HepG2 (cell line): ENCODE results near the gene VPS52. TPM values are rescaled to one million over a fixed set of nuclear protein-coding genes. Genes with fewer than 3 reads are reported as not detected.
A peak's percentile ranks its signal among the peaks of the same experiment; 100 is the strongest.

Experiments used
- ATAC-seq: fragments of 200-7000 bp; cut with Tn5 transposase; 3 replicates; pipeline ENCODE4 v1.9.1; 2020; ENCODE audit warnings: mild to moderate bottlenecking, moderate library complexity
- BruUV-seq: library from RNA; stranded (reverse); fragments of 400-500 nt; replicated peaks from 2 replicates; lab custom pipeline; 2021; lab: Mats Ljungman, UMichigan
- CTCF ChIA-PET: fragments of 300-600 bp; formaldehyde crosslinking; extraction: SDS; loops from one replicate; lab custom pipeline; 2021; ENCODE audit warnings: low total read pairs, inconsistent platforms, low intra/inter-chr PET ratio; lab: Yijun Ruan, JAX
- POLR2A ChIA-PET: fragments of 350-600 bp; sonication (Branson Sonifier 250); formaldehyde crosslinking; loops from one replicate; lab custom pipeline; 2020; ENCODE audit warnings: antibody characterized with exemption, inconsistent platforms; lab: Yijun Ruan, JAX
- DNase-seq: peaks from one replicate; pipeline ENCODE4 v3.0.0-alpha.2; 2015; ENCODE audit warnings: low spot score
- FAIRE-seq: peaks from 3 replicates; lab custom pipeline; 2011; peaks lifted over from hg19 to GRCh38; lab: Jason Lieb, UNC
- H2AFZ ChIP-seq: one replicate; pipeline ENCODE4 v1.6.1; 2011; ENCODE audit warnings: low read length, inconsistent platforms
- H3K27ac ChIP-seq: fragments of 300-600 bp; 3 replicates; pipeline ENCODE4 v1.8.0; 2011; ENCODE audit warnings: mixed run types, mild to moderate bottlenecking, mixed read lengths, low read length, inconsistent platforms; ENCODE audit not compliant: insufficient read depth; ENCODE audit errors: extremely low read length
- H3K27me3 ChIP-seq, 2 experiments: fragments of 200-600 bp in 1 of 2; 2 replicates in 1 of 2; 3 replicates in 1 of 2; pipeline versions ENCODE4 v1.6.0 to v1.8.0; 2011; ENCODE audit warnings: low read length in 2 of 2, mild to moderate bottlenecking in 2 of 2, moderate library complexity in 2 of 2, inconsistent platforms in 1 of 2; ENCODE audit not compliant: insufficient read depth in 2 of 2, control insufficient read depth in 1 of 2
- H3K36me3 ChIP-seq, 2 experiments: fragments of 200-600 bp in 1 of 2; replicated peaks in 1 of 2; 2 replicates in 1 of 2; 3 replicates in 1 of 2; pipeline versions ENCODE4 v1.5.1 to v1.8.0; 2011; ENCODE audit warnings: low read length in 2 of 2, inconsistent platforms in 1 of 2; ENCODE audit not compliant: insufficient read depth in 2 of 2, control insufficient read depth in 1 of 2
- H3K4me1 ChIP-seq: 2 replicates; pipeline ENCODE4 v1.5.1; 2012; ENCODE audit warnings: low read length, inconsistent platforms; ENCODE audit not compliant: insufficient read depth
- H3K4me2 ChIP-seq: 2 replicates; pipeline ENCODE4 v1.6.0; 2011; ENCODE audit warnings: low read depth, low read length, inconsistent platforms
- H3K4me3 ChIP-seq, 3 experiments: fragments of 200-600 bp in 1 of 3; sonication (generic), shearing (Covaris generic) in 1 of 3; replicated peaks in 1 of 3; 2 replicates each; pipeline ENCODE4 v1.5.1; 2011 to 2016; ENCODE audit warnings: low read length in 3 of 3, inconsistent platforms in 2 of 3, low read depth in 2 of 3, mild to moderate bottlenecking in 2 of 3, control low read depth in 1 of 3, mixed read lengths in 1 of 3; ENCODE audit not compliant: insufficient read depth in 1 of 3
- H3K79me2 ChIP-seq: one replicate; pipeline ENCODE4 v1.6.1; 2011; ENCODE audit warnings: low read length, inconsistent platforms; ENCODE audit not compliant: insufficient read depth
- H3K9ac ChIP-seq: 2 replicates; pipeline ENCODE4 v1.6.0; 2011; ENCODE audit warnings: mild to moderate bottlenecking, low read depth, low read length, inconsistent platforms; ENCODE audit not compliant: insufficient read depth
- H3K9me3 ChIP-seq: 2 replicates; pipeline ENCODE4 v1.5.1; 2012; ENCODE audit warnings: mild to moderate bottlenecking, low read length
- H4K20me1 ChIP-seq: 2 replicates; pipeline ENCODE4 v1.6.0; 2011; ENCODE audit warnings: inconsistent platforms, mild to moderate bottlenecking, low read length, moderate library complexity; ENCODE audit not compliant: insufficient read depth
- AHR ChIP-seq: IDR thresholded peaks from 2 replicates; pipeline ENCODE4 v1.6.1; 2018; ENCODE audit warnings: missing genetic modification reagents, missing compliant biosample characterization
- ETV5 ChIP-seq: IDR thresholded peaks from 2 replicates; pipeline ENCODE4 v1.6.1; 2018; ENCODE audit warnings: missing biosample characterization, missing genetic modification reagents, inconsistent platforms, borderline replicate concordance
- GTF3A ChIP-seq: sonication (generic); formaldehyde crosslinking; conservative IDR thresholded peaks from 2 replicates; pipeline ENCODE4 v1.4.0; 2020; ENCODE audit warnings: mild to moderate bottlenecking, missing genetic modification reagents
- PHF21A ChIP-seq: sonication (generic); formaldehyde crosslinking; IDR thresholded peaks from 2 replicates; pipeline ENCODE4 v1.5.0; 2020; ENCODE audit warnings: mild to moderate bottlenecking, missing genetic modification reagents
- PHF5A ChIP-seq: IDR thresholded peaks from one replicate; pipeline ENCODE4 v1.6.1; 2018; ENCODE audit warnings: low read depth, missing genetic modification reagents; ENCODE audit not compliant: unreplicated experiment
- POLR2G ChIP-seq: fragments of 200-400 bp; formaldehyde crosslinking; IDR thresholded peaks from 2 replicates; pipeline ENCODE4 v1.6.1; 2018; ENCODE audit warnings: mild to moderate bottlenecking, low read depth, low read length, moderate library complexity
- RELA ChIP-seq: sonication (generic); formaldehyde crosslinking; IDR thresholded peaks from 2 replicates; pipeline ENCODE4 v1.4.0; 2020; ENCODE audit warnings: missing genetic modification reagents
- SIN3B ChIP-seq: fragments of 150-350 bp; IDR thresholded peaks from 2 replicates; pipeline ENCODE4 v1.6.1; 2014; ENCODE audit warnings: low read length
- SMARCE1 ChIP-seq: fragments of 450-650 bp; IDR thresholded peaks from 2 replicates; pipeline ENCODE4 v1.6.1; 2017; ENCODE audit warnings: borderline replicate concordance
- ZC3H13 ChIP-seq: sonication (generic); formaldehyde crosslinking; IDR thresholded peaks from 2 replicates; pipeline ENCODE4 v1.8.1; 2023; ENCODE audit warnings: mild to moderate bottlenecking, missing genetic modification reagents, moderate library complexity
- ZNF264 ChIP-seq: sonication (generic); formaldehyde crosslinking; IDR thresholded peaks from 2 replicates; pipeline ENCODE4 v1.4.0; 2020; ENCODE audit warnings: missing genetic modification reagents
- ZNF446 ChIP-seq: sonication (generic); formaldehyde crosslinking; IDR thresholded peaks from 2 replicates; pipeline ENCODE4 v1.5.0; 2020; ENCODE audit warnings: mild to moderate bottlenecking, missing genetic modification reagents
- ZNF572 ChIP-seq: sonication (generic); formaldehyde crosslinking; IDR thresholded peaks from 2 replicates; pipeline ENCODE4 v1.5.1; 2020; ENCODE audit warnings: mild to moderate bottlenecking, missing genetic modification reagents
- WGBS: methylation state at CpG from one replicate; pipeline ENCODE4 v1.1.6; 2017; ENCODE audit warnings: low lambda C conversion rate; 5-methylcytosine and 5-hydroxymethylcytosine counted together
- in situ Hi-C: cut with HindIII; loops from 2 replicates; pipeline ENCODE4 v1.10.0; 2017; ENCODE audit warnings: low pct_unique_long_range_greater_than_20kb; ENCODE audit not compliant: extremely low pct_ligation_motif_present
- intact Hi-C: fragments of 100-400 bp; cut with micrococcal nuclease; formaldehyde crosslinking; loops from one replicate; pipeline ENCODE4 v1.10.0; 2022; ENCODE audit not compliant: unreplicated experiment
- polyA plus RNA-seq, 8 experiments: library from polyadenylated mRNA; depleted of rRNA in 3 of 8; stranded (reverse) in 7 of 8; unstranded in 1 of 8; fragments of >200 nt; fragmentation: Illumina TruSeq in 4 of 8; extraction: Trizol in 4 of 8; gene quantifications; 2 replicates each; pipeline versions ENCODE4 v1.2.1 to v1.2.3, GENCODE V29; 2011 to 2016; ENCODE audit warnings: low read depth in 4 of 8, missing spikeins in 1 of 8, mixed read lengths in 1 of 8; ENCODE audit not compliant: insufficient read depth in 1 of 8
- total RNA-seq, 5 experiments: library from RNA; depleted of rRNA; stranded (reverse); fragments of >200 nt; fragmentation: Illumina TruSeq; extraction: Trizol; gene quantifications; 2 replicates each; pipeline ENCODE4 v1.2.3, GENCODE V29; 2016; ENCODE audit warnings: low read depth in 1 of 5
- TF ChIP-seq, protein P1 (sequence below): sonication (generic); formaldehyde crosslinking; conservative IDR thresholded peaks from 2 replicates; pipeline ENCODE4 v1.4.0; 2020; ENCODE audit warnings: missing genetic modification reagents
- TF ChIP-seq, protein P2 (sequence below): sonication (generic); formaldehyde crosslinking; IDR thresholded peaks from 2 replicates; pipeline ENCODE4 v1.5.0; 2020; ENCODE audit warnings: missing genetic modification reagents
- TF ChIP-seq, protein P3 (sequence below): sonication (generic); formaldehyde crosslinking; IDR thresholded peaks from 2 replicates; pipeline ENCODE4 v1.4.0; 2020; ENCODE audit warnings: missing genetic modification reagents

Gene VPS52
- total and polyA plus RNA-seq, 2 of the 13 experiments (the other 11 are each of a cell fraction or from before 2014, with no cell fraction given): 48.9 to 85.5 TPM

DNA sequence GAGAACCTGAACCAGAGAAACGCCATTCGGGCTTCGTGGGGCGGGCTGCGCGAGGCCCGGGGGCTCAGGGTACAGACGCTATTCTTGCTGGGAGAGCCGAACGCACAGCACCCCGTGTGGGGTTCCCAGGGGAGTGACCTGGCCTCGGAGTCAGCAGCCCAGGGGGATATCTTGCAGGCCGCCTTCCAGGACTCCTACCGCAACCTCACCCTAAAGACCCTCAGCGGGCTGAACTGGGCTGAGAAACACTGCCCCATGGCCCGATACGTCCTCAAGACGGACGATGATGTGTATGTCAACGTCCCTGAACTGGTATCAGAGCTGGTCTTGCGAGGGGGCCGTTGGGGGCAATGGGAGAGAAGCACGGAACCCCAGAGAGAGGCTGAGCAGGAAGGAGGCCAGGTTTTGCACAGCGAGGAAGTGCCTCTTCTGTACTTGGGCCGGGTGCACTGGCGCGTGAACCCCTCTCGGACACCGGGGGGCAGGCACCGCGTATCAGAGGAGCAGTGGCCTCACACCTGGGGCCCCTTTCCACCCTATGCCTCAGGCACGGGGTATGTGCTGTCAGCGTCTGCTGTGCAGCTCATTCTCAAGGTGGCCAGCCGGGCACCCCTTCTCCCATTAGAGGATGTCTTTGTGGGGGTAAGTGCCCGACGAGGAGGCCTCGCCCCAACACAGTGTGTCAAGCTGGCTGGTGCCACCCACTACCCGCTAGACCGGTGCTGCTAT lies 6.2 kb upstream of the VPS52 start:
- no peak for FAIRE-seq
- peak; percentile 30 for ATAC-seq
- no peak overlapping the region for H3K4me3 ChIP-seq
- no TSS peak for BruUV-seq
- H3K9me3 ChIP-seq: no peaks in the 10 kb centered on the region
- H3K4me1 ChIP-seq: peaks cover 30% of the 10 kb centered on the region
- H2AFZ ChIP-seq: no peak overlapping the region
- no peak overlapping the region for H3K4me2 ChIP-seq
- no peak for DNase-seq
- no peak overlapping the region for H3K27ac ChIP-seq
- peaks cover 26% of the 10 kb centered on the region for H3K79me2 ChIP-seq
- CTCF ChIA-PET: no interaction called here
- H3K9ac ChIP-seq: no peak overlapping the region
- H4K20me1 ChIP-seq: peaks cover 33% of the 10 kb centered on the region
- intact Hi-C loops (no loop called here), in situ Hi-C loops (loop anchor here (25.0 kb wide), 1 partner anchor 134 kb away; the partner anchor contains the start of genes CUTA, PHF1 and SYNGAP1)
- H3K36me3 ChIP-seq: peaks cover 20 to 62% of the 10 kb centered on the region in 2 experiments
- H3K27me3 ChIP-seq: no peaks in the 10 kb centered on the region
- WGBS: 90% methylated on average over 39 of the region's 39 CpGs
- POLR2A ChIA-PET: interaction anchor here (0.6 to 3.5 kb wide), 11 partner anchors 9 to 1138 kb away, joined by 3 to 17 read pairs (median 4); partner anchors contain the start of genes PFDN6, PHF1, RGL2 and WDR46
- TF ChIP-seq AHR: no peak
- TF ChIP-seq RELA (CRISPR knock-in tag): no peak
- no peak for TF ChIP-seq SIN3B
- TF ChIP-seq, protein P1, sequence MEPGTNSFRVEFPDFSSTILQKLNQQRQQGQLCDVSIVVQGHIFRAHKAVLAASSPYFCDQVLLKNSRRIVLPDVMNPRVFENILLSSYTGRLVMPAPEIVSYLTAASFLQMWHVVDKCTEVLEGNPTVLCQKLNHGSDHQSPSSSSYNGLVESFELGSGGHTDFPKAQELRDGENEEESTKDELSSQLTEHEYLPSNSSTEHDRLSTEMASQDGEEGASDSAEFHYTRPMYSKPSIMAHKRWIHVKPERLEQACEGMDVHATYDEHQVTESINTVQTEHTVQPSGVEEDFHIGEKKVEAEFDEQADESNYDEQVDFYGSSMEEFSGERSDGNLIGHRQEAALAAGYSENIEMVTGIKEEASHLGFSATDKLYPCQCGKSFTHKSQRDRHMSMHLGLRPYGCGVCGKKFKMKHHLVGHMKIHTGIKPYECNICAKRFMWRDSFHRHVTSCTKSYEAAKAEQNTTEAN (CRISPR knock-in tag): no peak
- 0 out of 2 replicates have a peak, but pooled peaks have one; percentile 19 for TF ChIP-seq ETV5 (CRISPR knock-in tag)
- no peak for TF ChIP-seq ZNF572 (CRISPR knock-in tag)
- TF ChIP-seq, protein P2, sequence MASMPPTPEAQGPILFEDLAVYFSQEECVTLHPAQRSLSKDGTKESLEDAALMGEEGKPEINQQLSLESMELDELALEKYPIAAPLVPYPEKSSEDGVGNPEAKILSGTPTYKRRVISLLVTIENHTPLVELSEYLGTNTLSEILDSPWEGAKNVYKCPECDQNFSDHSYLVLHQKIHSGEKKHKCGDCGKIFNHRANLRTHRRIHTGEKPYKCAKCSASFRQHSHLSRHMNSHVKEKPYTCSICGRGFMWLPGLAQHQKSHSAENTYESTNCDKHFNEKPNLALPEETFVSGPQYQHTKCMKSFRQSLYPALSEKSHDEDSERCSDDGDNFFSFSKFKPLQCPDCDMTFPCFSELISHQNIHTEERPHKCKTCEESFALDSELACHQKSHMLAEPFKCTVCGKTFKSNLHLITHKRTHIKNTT (CRISPR knock-in tag): no peak
- 0 out of 2 replicates have a peak, but pooled peaks have one; percentile 4 for TF ChIP-seq ZC3H13
- TF ChIP-seq PHF5A (CRISPR knock-in tag): no peak
- TF ChIP-seq, protein P3, sequence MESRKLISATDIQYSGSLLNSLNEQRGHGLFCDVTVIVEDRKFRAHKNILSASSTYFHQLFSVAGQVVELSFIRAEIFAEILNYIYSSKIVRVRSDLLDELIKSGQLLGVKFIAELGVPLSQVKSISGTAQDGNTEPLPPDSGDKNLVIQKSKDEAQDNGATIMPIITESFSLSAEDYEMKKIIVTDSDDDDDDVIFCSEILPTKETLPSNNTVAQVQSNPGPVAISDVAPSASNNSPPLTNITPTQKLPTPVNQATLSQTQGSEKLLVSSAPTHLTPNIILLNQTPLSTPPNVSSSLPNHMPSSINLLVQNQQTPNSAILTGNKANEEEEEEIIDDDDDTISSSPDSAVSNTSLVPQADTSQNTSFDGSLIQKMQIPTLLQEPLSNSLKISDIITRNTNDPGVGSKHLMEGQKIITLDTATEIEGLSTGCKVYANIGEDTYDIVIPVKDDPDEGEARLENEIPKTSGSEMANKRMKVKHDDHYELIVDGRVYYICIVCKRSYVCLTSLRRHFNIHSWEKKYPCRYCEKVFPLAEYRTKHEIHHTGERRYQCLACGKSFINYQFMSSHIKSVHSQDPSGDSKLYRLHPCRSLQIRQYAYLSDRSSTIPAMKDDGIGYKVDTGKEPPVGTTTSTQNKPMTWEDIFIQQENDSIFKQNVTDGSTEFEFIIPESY (CRISPR knock-in tag): peak; percentile 89; the same call in 1 of the 2 replicates
- TF ChIP-seq POLR2G: peak; percentile 76
- no peak for TF ChIP-seq SMARCE1
- TF ChIP-seq PHF21A (CRISPR knock-in tag): no peak
- no peak for TF ChIP-seq ZNF446 (CRISPR knock-in tag)
- no peak for TF ChIP-seq GTF3A (CRISPR knock-in tag)
- no peak for TF ChIP-seq ZNF264 (CRISPR knock-in tag)
